ENCODE results near the gene NME2. TPM values are rescaled to one million over a fixed set of nuclear protein-coding genes. Genes with fewer than 3 reads are reported as not detected.

The NME2 gene
- polyA plus RNA-seq, 1 donor from 2014 or later: 127 TPM

- Histone ChIP-seq H3K4me2 (ENCODE audit: low read length) (no peak overlapping the region), H3K9ac (ENCODE audit: low read length) (no peak overlapping the region)
- no peak for TF ChIP-seq RAD21 (conservative IDR thresholded peaks at IDR 0.05)
- TF ChIP-seq CTCF (IDR thresholded peaks at IDR 0.05; ENCODE audit: poor library complexity, severe bottlenecking): no peak
- no peak for TF ChIP-seq SMC3 (conservative IDR thresholded peaks at IDR 0.05; ENCODE audit: poor library complexity)
- no peak for TF ChIP-seq EZH2 (IDR thresholded peaks at IDR 0.05; ENCODE audit: borderline replicate concordance, insufficient read depth, low read length, poor library complexity, severe bottlenecking)
- TF ChIP-seq MXI1 (conservative IDR thresholded peaks at IDR 0.05; ENCODE audit: poor library complexity, severe bottlenecking): no peak
- no peak for TF ChIP-seq POLR2AphosphoS5 (IDR thresholded peaks at IDR 0.05)
- TF ChIP-seq EP300 (conservative IDR thresholded peaks at IDR 0.05; ENCODE audit: poor library complexity, severe bottlenecking): no peak
- no peak for TF ChIP-seq TAF1 (IDR thresholded peaks at IDR 0.05; ENCODE audit: low read depth)
Measured at GRCh38 chr17:51147650-51148049, 18.6 kb upstream of the NME2 start.

GRCh38 chr17:51149163-51149562 lies 17.0 kb upstream of the NME2 start:
- TF ChIP-seq POLR2AphosphoS5 (IDR thresholded peaks at IDR 0.05) (no peak), TAF1 (IDR thresholded peaks at IDR 0.05; ENCODE audit: low read depth) (no peak), SMC3 (conservative IDR thresholded peaks at IDR 0.05; ENCODE audit: poor library complexity) (no peak), EP300 (conservative IDR thresholded peaks at IDR 0.05; ENCODE audit: poor library complexity, severe bottlenecking) (no peak), CTCF (IDR thresholded peaks at IDR 0.05; ENCODE audit: poor library complexity, severe bottlenecking) (no peak), REST (IDR thresholded peaks at IDR 0.05; ENCODE audit: borderline replicate concordance) (no peak), EZH2 (IDR thresholded peaks at IDR 0.05; ENCODE audit: borderline replicate concordance, insufficient read depth, low read length, poor library complexity, severe bottlenecking) (no peak), RAD21 (conservative IDR thresholded peaks at IDR 0.05) (no peak), MXI1 (conservative IDR thresholded peaks at IDR 0.05; ENCODE audit: poor library complexity, severe bottlenecking) (no peak)
- no peak overlapping the region for H2AFZ ChIP-seq (ENCODE audit: low read depth, low read length)
- H3K36me3 ChIP-seq (ENCODE audit: insufficient read depth, low read length): no peaks in the 10 kb centered on the region
- H4K20me1 ChIP-seq (ENCODE audit: insufficient read depth): no peaks in the 10 kb centered on the region
- H3K27me3 ChIP-seq (ENCODE audit: insufficient read depth, low read depth, low read length): no peaks in the 10 kb centered on the region
- H3K9ac ChIP-seq (ENCODE audit: low read length): no peak overlapping the region
- no peaks in the 10 kb centered on the region for H3F3A ChIP-seq (ENCODE audit: insufficient read depth, low read length, poor library complexity, severe bottlenecking)
- H3K9me3 ChIP-seq (ENCODE audit: low read length): no peaks in the 10 kb centered on the region
- H3K4me2 ChIP-seq (ENCODE audit: low read length): no peak overlapping the region
- peaks cover under 1% of the 10 kb centered on the region for H3K79me2 ChIP-seq (replicated peaks; ENCODE audit: insufficient read depth, low read length)
- no peak overlapping the region for H3K4me3 ChIP-seq (ENCODE audit: low read length)
- no peak overlapping the region for H3K27ac ChIP-seq (ENCODE audit: low read length)
- no peaks in the 10 kb centered on the region for H3K9me2 ChIP-seq (ENCODE audit: insufficient read depth, low read length)

More at GRCh38 chr17:51147650-51148049, 18.6 kb upstream of the NME2 start:
- H3K4me3 ChIP-seq (ENCODE audit: low read length): no peak overlapping the region
- no peaks in the 10 kb centered on the region for H3K9me3 ChIP-seq (ENCODE audit: low read length)
- no peaks in the 10 kb centered on the region for H3K36me3 ChIP-seq (ENCODE audit: insufficient read depth, low read length)
- H2AFZ ChIP-seq (ENCODE audit: low read depth, low read length): no peak overlapping the region
- no peaks in the 10 kb centered on the region for H3F3A ChIP-seq (ENCODE audit: insufficient read depth, low read length, poor library complexity, severe bottlenecking)
- H3K79me2 ChIP-seq (replicated peaks; ENCODE audit: insufficient read depth, low read length): no peaks in the 10 kb centered on the region
- no peaks in the 10 kb centered on the region for H4K20me1 ChIP-seq (ENCODE audit: insufficient read depth)
- H3K27ac ChIP-seq (ENCODE audit: low read length): no peak overlapping the region
- H3K9me2 ChIP-seq (ENCODE audit: insufficient read depth, low read length): no peaks in the 10 kb centered on the region
- H3K27me3 ChIP-seq (ENCODE audit: insufficient read depth, low read depth, low read length): no peaks in the 10 kb centered on the region

Data from neural cell (in vitro differentiated cells).